ENCODE data around the gene BMX.

Gene BMX

DNA sequence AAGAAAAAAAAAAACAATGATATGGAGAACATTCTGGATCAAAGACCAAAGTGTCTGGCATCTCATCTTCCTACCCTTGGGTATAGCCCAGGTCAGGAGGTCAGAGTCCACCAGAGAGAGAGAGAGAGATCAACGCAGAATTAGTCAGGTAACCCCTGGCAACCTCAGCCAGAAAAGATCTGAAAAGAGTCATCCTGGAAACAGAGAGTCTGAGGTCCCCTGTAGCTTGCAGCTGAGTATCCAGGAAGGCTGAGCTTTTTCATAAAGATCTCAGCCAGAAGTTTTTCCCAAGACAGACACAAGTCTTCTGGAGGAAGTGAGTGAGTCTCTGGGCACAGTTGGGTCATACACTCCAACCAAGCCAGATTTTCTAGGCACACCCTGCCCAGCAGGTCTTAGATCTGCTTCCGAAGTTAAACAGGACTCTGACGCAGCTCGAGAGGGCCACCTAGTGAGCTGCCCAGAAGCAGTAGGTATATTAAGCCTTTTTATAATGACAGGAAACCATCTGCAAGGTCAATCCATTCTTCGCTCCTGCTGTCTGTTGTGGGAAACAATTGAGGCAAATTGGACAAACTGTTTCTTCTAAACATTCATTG, 64.5 kb downstream of the BMX start:
- Histone ChIP-seq H2AFZ (ENCODE audit: low read depth, low read length) (0 out of 2 replicates have a peak overlapping the region, but pooled peaks have one; percentile 31), H3K9ac (ENCODE audit: low read length) (no peak overlapping the region), H3K27me3 (ENCODE audit: low read depth, low read length) (peaks cover 8% of the 10 kb centered on the region; the same call in 1 of the 2 replicates), H3K4me1 (ENCODE audit: low read length) (no peaks in the 10 kb centered on the region), H3K9me3 (ENCODE audit: insufficient read depth, low read length) (no peaks in the 10 kb centered on the region), H4K20me1 (ENCODE audit: insufficient read depth, low read length) (no peaks in the 10 kb centered on the region), H3K4me2 (ENCODE audit: low read length) (peak overlapping the region; percentile 32), H3K36me3 (replicated peaks; ENCODE audit: low read depth, low read length) (no peaks in the 10 kb centered on the region), H3K27ac (ENCODE audit: low read length) (no peak overlapping the region), H3K4me3 (ENCODE audit: low read length) (no peak overlapping the region), H3K79me2 (ENCODE audit: low read length) (no peaks in the 10 kb centered on the region)
- TF ChIP-seq, protein P1, sequence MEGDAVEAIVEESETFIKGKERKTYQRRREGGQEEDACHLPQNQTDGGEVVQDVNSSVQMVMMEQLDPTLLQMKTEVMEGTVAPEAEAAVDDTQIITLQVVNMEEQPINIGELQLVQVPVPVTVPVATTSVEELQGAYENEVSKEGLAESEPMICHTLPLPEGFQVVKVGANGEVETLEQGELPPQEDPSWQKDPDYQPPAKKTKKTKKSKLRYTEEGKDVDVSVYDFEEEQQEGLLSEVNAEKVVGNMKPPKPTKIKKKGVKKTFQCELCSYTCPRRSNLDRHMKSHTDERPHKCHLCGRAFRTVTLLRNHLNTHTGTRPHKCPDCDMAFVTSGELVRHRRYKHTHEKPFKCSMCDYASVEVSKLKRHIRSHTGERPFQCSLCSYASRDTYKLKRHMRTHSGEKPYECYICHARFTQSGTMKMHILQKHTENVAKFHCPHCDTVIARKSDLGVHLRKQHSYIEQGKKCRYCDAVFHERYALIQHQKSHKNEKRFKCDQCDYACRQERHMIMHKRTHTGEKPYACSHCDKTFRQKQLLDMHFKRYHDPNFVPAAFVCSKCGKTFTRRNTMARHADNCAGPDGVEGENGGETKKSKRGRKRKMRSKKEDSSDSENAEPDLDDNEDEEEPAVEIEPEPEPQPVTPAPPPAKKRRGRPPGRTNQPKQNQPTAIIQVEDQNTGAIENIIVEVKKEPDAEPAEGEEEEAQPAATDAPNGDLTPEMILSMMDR (IDR thresholded peaks at IDR 0.05; ENCODE audit: low read depth, low read length), result peak; percentile 71
- no peak for TF ChIP-seq EZH2phosphoT487 (IDR thresholded peaks at IDR 0.05; ENCODE audit: low read depth)

DNA sequence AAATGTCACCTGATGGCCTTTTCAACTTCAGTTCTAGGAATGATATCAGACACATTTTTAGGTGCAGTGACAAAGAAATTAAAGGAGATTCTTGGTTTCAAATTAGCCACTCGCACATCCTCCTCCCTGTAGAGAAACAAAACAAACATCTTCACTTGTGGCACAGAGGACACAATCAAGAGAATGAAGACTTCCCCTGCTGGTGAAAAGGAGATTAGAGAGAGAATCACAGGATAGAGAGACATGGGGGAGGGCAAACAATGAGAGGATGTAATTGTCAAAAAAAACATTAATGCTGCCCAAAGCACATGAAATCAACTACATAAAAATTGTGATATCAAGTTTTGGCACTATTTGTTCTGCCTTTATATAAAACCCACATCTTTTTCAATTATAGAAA, 65.6 kb downstream of the BMX start:
- no peak overlapping the region for H3K9ac ChIP-seq (ENCODE audit: low read length)
- TF ChIP-seq, protein P1 (IDR thresholded peaks at IDR 0.05; ENCODE audit: low read depth, low read length), result 0 out of 2 replicates have a peak, but pooled peaks have one; percentile 9
- no peak for TF ChIP-seq EZH2phosphoT487 (IDR thresholded peaks at IDR 0.05; ENCODE audit: low read depth)
- no peaks in the 10 kb centered on the region for H4K20me1 ChIP-seq (ENCODE audit: insufficient read depth, low read length)
- no peak overlapping the region for H2AFZ ChIP-seq (ENCODE audit: low read depth, low read length)
- no peaks in the 10 kb centered on the region for H3K36me3 ChIP-seq (replicated peaks; ENCODE audit: low read depth, low read length)
- H3K4me1 ChIP-seq (ENCODE audit: low read length), result no peaks in the 10 kb centered on the region
- no peaks in the 10 kb centered on the region for H3K79me2 ChIP-seq (ENCODE audit: low read length)
- H3K27ac ChIP-seq (ENCODE audit: low read length), result no peak overlapping the region
- H3K4me3 ChIP-seq (ENCODE audit: low read length), result no peak overlapping the region
- peaks cover 8% of the 10 kb centered on the region; the same call in 1 of the 2 replicates for H3K27me3 ChIP-seq (ENCODE audit: low read depth, low read length)
- H3K4me2 ChIP-seq (ENCODE audit: low read length), result no peak overlapping the region
- H3K9me3 ChIP-seq (ENCODE audit: insufficient read depth, low read length), result no peaks in the 10 kb centered on the region

DNA sequence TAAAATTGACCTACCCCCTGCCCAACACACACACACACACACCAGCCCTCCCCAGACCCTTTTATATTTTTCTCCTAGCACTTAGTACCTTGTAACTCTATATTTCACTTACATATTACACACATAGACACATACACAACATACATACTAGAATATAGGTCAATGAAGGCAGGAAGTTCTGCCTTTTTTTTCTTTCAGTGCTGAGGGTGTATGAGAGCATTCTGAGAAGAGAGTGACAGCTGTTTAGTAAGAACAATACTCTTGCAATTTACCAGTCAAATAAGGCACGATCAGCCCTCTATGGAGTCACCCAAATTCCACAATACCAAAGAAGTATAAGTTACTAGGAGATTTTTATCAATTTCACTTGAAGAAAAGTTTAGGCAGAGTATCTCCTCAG, 66.7 kb downstream of the BMX start:
- H3K36me3 ChIP-seq (replicated peaks; ENCODE audit: low read depth, low read length), result no peaks in the 10 kb centered on the region
- peaks cover 8% of the 10 kb centered on the region; the same call in 1 of the 2 replicates for H3K27me3 ChIP-seq (ENCODE audit: low read depth, low read length)
- H3K4me3 ChIP-seq (ENCODE audit: low read length), result no peak overlapping the region
- H3K27ac ChIP-seq (ENCODE audit: low read length), result no peak overlapping the region
- no peak overlapping the region for H3K4me2 ChIP-seq (ENCODE audit: low read length)
- no peaks in the 10 kb centered on the region for H3K4me1 ChIP-seq (ENCODE audit: low read length)
- H3K79me2 ChIP-seq (ENCODE audit: low read length), result no peaks in the 10 kb centered on the region
- no peaks in the 10 kb centered on the region for H4K20me1 ChIP-seq (ENCODE audit: insufficient read depth, low read length)
- TF ChIP-seq, protein P1 (IDR thresholded peaks at IDR 0.05; ENCODE audit: low read depth, low read length), result no peak
- H3K9ac ChIP-seq (ENCODE audit: low read length), result no peak overlapping the region
- no peak overlapping the region for H2AFZ ChIP-seq (ENCODE audit: low read depth, low read length)
- no peaks in the 10 kb centered on the region for H3K9me3 ChIP-seq (ENCODE audit: insufficient read depth, low read length)

DNA sequence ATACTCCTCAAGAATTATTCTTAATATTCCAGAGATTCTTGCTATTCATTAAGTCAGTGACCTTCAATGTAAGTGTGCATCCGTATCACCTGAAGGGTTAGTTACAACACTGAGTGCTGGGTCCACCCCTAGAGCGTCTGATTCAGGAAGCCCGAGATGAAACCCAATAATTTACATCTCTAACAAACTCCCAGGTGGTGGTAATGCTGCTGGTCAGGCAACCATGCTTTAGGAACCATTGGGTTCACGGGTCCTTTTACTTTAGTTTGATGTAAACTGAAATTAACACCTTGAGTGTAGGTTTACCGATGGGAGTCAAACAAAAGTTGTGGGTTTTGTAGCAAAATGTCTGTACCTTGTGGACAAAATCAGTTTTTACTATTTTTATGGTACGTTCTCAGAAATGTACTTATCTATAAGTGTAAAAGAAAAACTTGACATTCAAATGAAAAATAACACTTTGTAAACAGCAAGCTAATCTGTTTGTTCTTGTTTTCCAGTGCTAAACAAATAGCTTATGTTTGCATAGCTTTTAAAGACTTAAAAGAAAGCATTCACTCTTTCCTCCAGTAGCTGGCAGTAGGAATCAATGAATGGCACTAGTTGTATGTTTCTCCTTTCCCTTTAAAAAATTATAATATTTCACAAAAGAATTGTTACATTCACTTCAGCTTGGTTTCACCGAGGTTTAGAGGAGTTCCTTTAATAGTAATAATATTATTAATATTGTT, 67.4 kb downstream of the BMX start:
- Histone ChIP-seq H3K4me1 (ENCODE audit: low read length) (no peaks in the 10 kb centered on the region), H3K4me3 (ENCODE audit: low read length) (no peak overlapping the region), H2AFZ (ENCODE audit: low read depth, low read length) (no peak overlapping the region), H3K36me3 (replicated peaks; ENCODE audit: low read depth, low read length) (no peaks in the 10 kb centered on the region), H3K9me3 (ENCODE audit: insufficient read depth, low read length) (no peaks in the 10 kb centered on the region), H3K4me2 (ENCODE audit: low read length) (no peak overlapping the region; the same call in 1 of the 2 replicates), H3K27me3 (ENCODE audit: low read depth, low read length) (peaks cover 8% of the 10 kb centered on the region; the same call in 1 of the 2 replicates), H3K27ac (ENCODE audit: low read length) (no peak overlapping the region), H3K79me2 (ENCODE audit: low read length) (no peaks in the 10 kb centered on the region), H4K20me1 (ENCODE audit: insufficient read depth, low read length) (no peaks in the 10 kb centered on the region), H3K9ac (ENCODE audit: low read length) (no peak overlapping the region)
- TF ChIP-seq, protein P1 (IDR thresholded peaks at IDR 0.05; ENCODE audit: low read depth, low read length), result peak; percentile 31; the same call in 1 of the 2 replicates
- no peak for TF ChIP-seq EZH2phosphoT487 (IDR thresholded peaks at IDR 0.05; ENCODE audit: low read depth)

Measured in OCI-LY3 (cell line).